ENCODE results near the gene HSPG2.

GRCh38 chr1:21886486-21887215 is 50.5 kb downstream of the HSPG2 start:
- TF ChIP-seq RFX5 (IDR thresholded peaks at IDR 0.05; ENCODE audit: borderline replicate concordance, low read depth, low read length) (no peak), RAD21 (IDR thresholded peaks at IDR 0.05 in 1 of 2, conservative IDR thresholded peaks at IDR 0.05 in 1 of 2; ENCODE audit: low read depth in 2 of 2, low read length in 2 of 2) (no peak), GTF2F1 (IDR thresholded peaks at IDR 0.05; ENCODE audit: borderline replicate concordance, low read depth, low read length) (no peak), POLR2AphosphoS5 (IDR thresholded peaks at IDR 0.05; ENCODE audit: low read depth, low read length) (no peak), POLR2A (IDR thresholded peaks at IDR 0.05; ENCODE audit: control extremely low read depth in 1 of 2, low read depth in 2 of 2, low read length in 2 of 2) (no peak), TBP (IDR thresholded peaks at IDR 0.05; ENCODE audit: low read depth, low read length) (no peak), CBX8 (IDR thresholded peaks at IDR 0.05; ENCODE audit: borderline replicate concordance, low read depth, low read length) (no peak), EZH2 (IDR thresholded peaks at IDR 0.05; ENCODE audit: low read depth, low read length, severe bottlenecking) (no peak), RXRA (IDR thresholded peaks at IDR 0.05; ENCODE audit: insufficient read depth, low read depth, low read length) (no peak), SP1 (IDR thresholded peaks at IDR 0.05; ENCODE audit: low read depth, low read length) (no peak)
- TF ChIP-seq, protein P1, sequence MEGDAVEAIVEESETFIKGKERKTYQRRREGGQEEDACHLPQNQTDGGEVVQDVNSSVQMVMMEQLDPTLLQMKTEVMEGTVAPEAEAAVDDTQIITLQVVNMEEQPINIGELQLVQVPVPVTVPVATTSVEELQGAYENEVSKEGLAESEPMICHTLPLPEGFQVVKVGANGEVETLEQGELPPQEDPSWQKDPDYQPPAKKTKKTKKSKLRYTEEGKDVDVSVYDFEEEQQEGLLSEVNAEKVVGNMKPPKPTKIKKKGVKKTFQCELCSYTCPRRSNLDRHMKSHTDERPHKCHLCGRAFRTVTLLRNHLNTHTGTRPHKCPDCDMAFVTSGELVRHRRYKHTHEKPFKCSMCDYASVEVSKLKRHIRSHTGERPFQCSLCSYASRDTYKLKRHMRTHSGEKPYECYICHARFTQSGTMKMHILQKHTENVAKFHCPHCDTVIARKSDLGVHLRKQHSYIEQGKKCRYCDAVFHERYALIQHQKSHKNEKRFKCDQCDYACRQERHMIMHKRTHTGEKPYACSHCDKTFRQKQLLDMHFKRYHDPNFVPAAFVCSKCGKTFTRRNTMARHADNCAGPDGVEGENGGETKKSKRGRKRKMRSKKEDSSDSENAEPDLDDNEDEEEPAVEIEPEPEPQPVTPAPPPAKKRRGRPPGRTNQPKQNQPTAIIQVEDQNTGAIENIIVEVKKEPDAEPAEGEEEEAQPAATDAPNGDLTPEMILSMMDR (IDR thresholded peaks at IDR 0.05; ENCODE audit: control extremely low read depth in 1 of 3, insufficient read depth in 1 of 3, low read depth in 1 of 3, low read length in 3 of 3) = no peak
- TF ChIP-seq, protein P2, sequence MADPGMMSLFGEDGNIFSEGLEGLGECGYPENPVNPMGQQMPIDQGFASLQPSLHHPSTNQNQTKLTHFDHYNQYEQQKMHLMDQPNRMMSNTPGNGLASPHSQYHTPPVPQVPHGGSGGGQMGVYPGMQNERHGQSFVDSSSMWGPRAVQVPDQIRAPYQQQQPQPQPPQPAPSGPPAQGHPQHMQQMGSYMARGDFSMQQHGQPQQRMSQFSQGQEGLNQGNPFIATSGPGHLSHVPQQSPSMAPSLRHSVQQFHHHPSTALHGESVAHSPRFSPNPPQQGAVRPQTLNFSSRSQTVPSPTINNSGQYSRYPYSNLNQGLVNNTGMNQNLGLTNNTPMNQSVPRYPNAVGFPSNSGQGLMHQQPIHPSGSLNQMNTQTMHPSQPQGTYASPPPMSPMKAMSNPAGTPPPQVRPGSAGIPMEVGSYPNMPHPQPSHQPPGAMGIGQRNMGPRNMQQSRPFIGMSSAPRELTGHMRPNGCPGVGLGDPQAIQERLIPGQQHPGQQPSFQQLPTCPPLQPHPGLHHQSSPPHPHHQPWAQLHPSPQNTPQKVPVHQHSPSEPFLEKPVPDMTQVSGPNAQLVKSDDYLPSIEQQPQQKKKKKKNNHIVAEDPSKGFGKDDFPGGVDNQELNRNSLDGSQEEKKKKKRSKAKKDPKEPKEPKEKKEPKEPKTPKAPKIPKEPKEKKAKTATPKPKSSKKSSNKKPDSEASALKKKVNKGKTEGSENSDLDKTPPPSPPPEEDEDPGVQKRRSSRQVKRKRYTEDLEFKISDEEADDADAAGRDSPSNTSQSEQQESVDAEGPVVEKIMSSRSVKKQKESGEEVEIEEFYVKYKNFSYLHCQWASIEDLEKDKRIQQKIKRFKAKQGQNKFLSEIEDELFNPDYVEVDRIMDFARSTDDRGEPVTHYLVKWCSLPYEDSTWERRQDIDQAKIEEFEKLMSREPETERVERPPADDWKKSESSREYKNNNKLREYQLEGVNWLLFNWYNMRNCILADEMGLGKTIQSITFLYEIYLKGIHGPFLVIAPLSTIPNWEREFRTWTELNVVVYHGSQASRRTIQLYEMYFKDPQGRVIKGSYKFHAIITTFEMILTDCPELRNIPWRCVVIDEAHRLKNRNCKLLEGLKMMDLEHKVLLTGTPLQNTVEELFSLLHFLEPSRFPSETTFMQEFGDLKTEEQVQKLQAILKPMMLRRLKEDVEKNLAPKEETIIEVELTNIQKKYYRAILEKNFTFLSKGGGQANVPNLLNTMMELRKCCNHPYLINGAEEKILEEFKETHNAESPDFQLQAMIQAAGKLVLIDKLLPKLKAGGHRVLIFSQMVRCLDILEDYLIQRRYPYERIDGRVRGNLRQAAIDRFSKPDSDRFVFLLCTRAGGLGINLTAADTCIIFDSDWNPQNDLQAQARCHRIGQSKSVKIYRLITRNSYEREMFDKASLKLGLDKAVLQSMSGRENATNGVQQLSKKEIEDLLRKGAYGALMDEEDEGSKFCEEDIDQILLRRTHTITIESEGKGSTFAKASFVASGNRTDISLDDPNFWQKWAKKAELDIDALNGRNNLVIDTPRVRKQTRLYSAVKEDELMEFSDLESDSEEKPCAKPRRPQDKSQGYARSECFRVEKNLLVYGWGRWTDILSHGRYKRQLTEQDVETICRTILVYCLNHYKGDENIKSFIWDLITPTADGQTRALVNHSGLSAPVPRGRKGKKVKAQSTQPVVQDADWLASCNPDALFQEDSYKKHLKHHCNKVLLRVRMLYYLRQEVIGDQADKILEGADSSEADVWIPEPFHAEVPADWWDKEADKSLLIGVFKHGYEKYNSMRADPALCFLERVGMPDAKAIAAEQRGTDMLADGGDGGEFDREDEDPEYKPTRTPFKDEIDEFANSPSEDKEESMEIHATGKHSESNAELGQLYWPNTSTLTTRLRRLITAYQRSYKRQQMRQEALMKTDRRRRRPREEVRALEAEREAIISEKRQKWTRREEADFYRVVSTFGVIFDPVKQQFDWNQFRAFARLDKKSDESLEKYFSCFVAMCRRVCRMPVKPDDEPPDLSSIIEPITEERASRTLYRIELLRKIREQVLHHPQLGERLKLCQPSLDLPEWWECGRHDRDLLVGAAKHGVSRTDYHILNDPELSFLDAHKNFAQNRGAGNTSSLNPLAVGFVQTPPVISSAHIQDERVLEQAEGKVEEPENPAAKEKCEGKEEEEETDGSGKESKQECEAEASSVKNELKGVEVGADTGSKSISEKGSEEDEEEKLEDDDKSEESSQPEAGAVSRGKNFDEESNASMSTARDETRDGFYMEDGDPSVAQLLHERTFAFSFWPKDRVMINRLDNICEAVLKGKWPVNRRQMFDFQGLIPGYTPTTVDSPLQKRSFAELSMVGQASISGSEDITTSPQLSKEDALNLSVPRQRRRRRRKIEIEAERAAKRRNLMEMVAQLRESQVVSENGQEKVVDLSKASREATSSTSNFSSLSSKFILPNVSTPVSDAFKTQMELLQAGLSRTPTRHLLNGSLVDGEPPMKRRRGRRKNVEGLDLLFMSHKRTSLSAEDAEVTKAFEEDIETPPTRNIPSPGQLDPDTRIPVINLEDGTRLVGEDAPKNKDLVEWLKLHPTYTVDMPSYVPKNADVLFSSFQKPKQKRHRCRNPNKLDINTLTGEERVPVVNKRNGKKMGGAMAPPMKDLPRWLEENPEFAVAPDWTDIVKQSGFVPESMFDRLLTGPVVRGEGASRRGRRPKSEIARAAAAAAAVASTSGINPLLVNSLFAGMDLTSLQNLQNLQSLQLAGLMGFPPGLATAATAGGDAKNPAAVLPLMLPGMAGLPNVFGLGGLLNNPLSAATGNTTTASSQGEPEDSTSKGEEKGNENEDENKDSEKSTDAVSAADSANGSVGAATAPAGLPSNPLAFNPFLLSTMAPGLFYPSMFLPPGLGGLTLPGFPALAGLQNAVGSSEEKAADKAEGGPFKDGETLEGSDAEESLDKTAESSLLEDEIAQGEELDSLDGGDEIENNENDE (IDR thresholded peaks at IDR 0.05; ENCODE audit: insufficient replicate concordance, low read length) = no peak
